CD8-positive, alpha-beta memory T cell (primary cell): ENCODE results near the gene RREB1. TPM values are rescaled to one million over a fixed set of nuclear protein-coding genes. Genes with fewer than 3 reads are reported as not detected.
"Not testable (repeated sequence)": the region's sequence is repeated elsewhere in the genome, so short reads cannot be mapped to it uniquely, and the experiment has no call there.

Experiments
- CTCF ChIA-PET: fragments of 350-600 bp; sonication (Branson Sonifier 250); formaldehyde crosslinking; loops from one replicate; lab custom pipeline; 2021; ENCODE audit warnings: antibody characterized with exemption; lab: Charles Lee
- POLR2A ChIA-PET: fragments of 350-600 bp; sonication (Branson Sonifier 250); formaldehyde crosslinking; loops from one replicate; lab custom pipeline; 2021; ENCODE audit warnings: antibody characterized with exemption; lab: Charles Lee
- DNase-seq, 5 donors: peaks; one replicate each; pipeline versions ENCODE4 v3.0.0 to v3.0.0-alpha.2; 2020 to 2022; ENCODE audit warnings: mixed read lengths in 1 of 5
- H3K27ac ChIP-seq: one replicate; pipeline ENCODE4 v1.7.0; 2013; ENCODE audit warnings: low read depth, mild to moderate bottlenecking, low read length, moderate library complexity
- H3K27me3 ChIP-seq: 2 replicates; pipeline ENCODE4 v1.7.0; 2013; ENCODE audit warnings: low read length, mild to moderate bottlenecking; ENCODE audit not compliant: insufficient read depth, poor library complexity, severe bottlenecking
- H3K36me3 ChIP-seq: 2 replicates; pipeline ENCODE4 v1.7.0; 2013; ENCODE audit warnings: mild to moderate bottlenecking, low read length, moderate library complexity; ENCODE audit not compliant: insufficient read depth
- H3K4me1 ChIP-seq: 2 replicates; pipeline ENCODE4 v1.7.0; 2013; ENCODE audit warnings: mild to moderate bottlenecking, low read length, moderate library complexity; ENCODE audit not compliant: insufficient read depth
- H3K4me3 ChIP-seq: 2 replicates; pipeline ENCODE4 v1.7.0; 2013; ENCODE audit warnings: mild to moderate bottlenecking, low read length
- H3K9me3 ChIP-seq: 2 replicates; pipeline ENCODE4 v1.7.0; 2013; ENCODE audit warnings: mild to moderate bottlenecking, low read length
- H3K27ac Mint-ChIP-seq, 8 donors: one replicate each; pipeline ENCODE4 v1.8.0; 2020 to 2021; ENCODE audit warnings: mixed read lengths in 8 of 8, mild to moderate bottlenecking in 6 of 8, inconsistent platforms in 3 of 8, moderate library complexity in 3 of 8
- H3K27me3 Mint-ChIP-seq, 2 donors: one replicate each; pipeline ENCODE4 v1.8.0; 2020 to 2021; ENCODE audit warnings: mixed read lengths in 2 of 2, mild to moderate bottlenecking in 1 of 2, moderate library complexity in 1 of 2
- H3K36me3 Mint-ChIP-seq, 3 donors: one replicate each; pipeline ENCODE4 v1.8.0; 2020 to 2021; ENCODE audit warnings: mixed read lengths in 3 of 3, inconsistent platforms in 1 of 3, mild to moderate bottlenecking in 1 of 3
- H3K4me1 Mint-ChIP-seq, 3 donors: one replicate each; pipeline ENCODE4 v1.8.0; 2020 to 2021; ENCODE audit warnings: mixed read lengths in 3 of 3, inconsistent platforms in 1 of 3, mild to moderate bottlenecking in 1 of 3
- H3K4me3 Mint-ChIP-seq, 7 donors: one replicate each; pipeline ENCODE4 v1.8.0; 2020 to 2021; ENCODE audit warnings: mixed read lengths in 7 of 7, mild to moderate bottlenecking in 6 of 7, moderate library complexity in 4 of 7, inconsistent platforms in 2 of 7
- H3K9me3 Mint-ChIP-seq, 5 donors: one replicate each; pipeline ENCODE4 v1.8.0; 2020 to 2022; ENCODE audit warnings: mixed read lengths in 5 of 5, mild to moderate bottlenecking in 3 of 5, moderate library complexity in 2 of 5, inconsistent platforms in 1 of 5
- polyA plus RNA-seq: library from polyadenylated mRNA; unstranded; fragments of 300-500 nt; fragmentation: Illumina TruSeq; gene quantifications from one replicate; pipeline ENCODE4 v1.2.3, GENCODE V29; 2021
- total RNA-seq, 2 experiments: library from RNA; stranded (reverse); gene quantifications; one replicate each; pipeline ENCODE4 v1.2.3, GENCODE V29; 2021

RREB1 gene
- total and polyA plus RNA-seq, 3 experiments from 2014 or later: 8.5 to 18.7 (median 17.7) TPM

GRCh38 chr6:7263519-7263805 lies 155.7 kb downstream of the RREB1 start:
- H3K4me3 Mint-ChIP-seq, H3K4me1 ChIP-seq, H3K9me3 Mint-ChIP-seq, POLR2A ChIA-PET, DNase-seq, H3K27ac ChIP-seq, H3K4me3 ChIP-seq, H3K27ac Mint-ChIP-seq, H3K27me3 ChIP-seq, H3K9me3 ChIP-seq, H3K36me3 ChIP-seq: not testable (repeated sequence)
- peaks cover 0 to 16% (median 2%) of the 10 kb centered on the region in 3 donors for H3K36me3 Mint-ChIP-seq
- CTCF ChIA-PET: interaction anchor here (2.1 kb wide), 1 partner anchor 12 kb away, joined by 7 read pairs; no protein-coding TSS in a partner anchor
- H3K4me1 Mint-ChIP-seq: peaks cover 10 to 26% (median 26%) of the 10 kb centered on the region in 3 donors
- H3K27me3 Mint-ChIP-seq: peaks cover 17 to 48% of the 10 kb centered on the region in 2 donors

- peaks cover 17 to 42% of the 10 kb centered on the region in 2 donors for H3K27me3 Mint-ChIP-seq
- peaks cover 4% of the 10 kb centered on the region for H3K27me3 ChIP-seq
- ChIA-PET POLR2A (no interaction called here), CTCF (no interaction called here)
- H3K4me3 ChIP-seq: no peak overlapping the region
- no peaks in the 10 kb centered on the region for H3K36me3 ChIP-seq
- peaks cover 0 to 3% (median 2%) of the 10 kb centered on the region in 5 donors for H3K9me3 Mint-ChIP-seq
- peaks cover 10 to 26% (median 26%) of the 10 kb centered on the region in 3 donors for H3K4me1 Mint-ChIP-seq
- no peaks in the 10 kb centered on the region for H3K9me3 ChIP-seq
- DNase-seq: no peak
- H3K4me3 Mint-ChIP-seq: no peak overlapping the region
- H3K36me3 Mint-ChIP-seq: peaks cover 0 to 16% (median 2%) of the 10 kb centered on the region in 3 donors
- H3K4me1 ChIP-seq: peaks cover 7% of the 10 kb centered on the region
- H3K27ac ChIP-seq: no peak overlapping the region
- no peak overlapping the region for H3K27ac Mint-ChIP-seq
Observed at GRCh38 chr6:7264041-7264440, 156.3 kb downstream of the RREB1 start.

- ChIA-PET CTCF (interaction anchor here (1.0 kb wide), 1 partner anchor 10 kb away, joined by 6 read pairs; no protein-coding TSS in a partner anchor), POLR2A (no interaction called here)
- H3K4me3 ChIP-seq: no peak overlapping the region
- DNase-seq: no peak
- Mint-ChIP-seq H3K36me3 (peaks cover 0 to 16% (median 2%) of the 10 kb centered on the region in 3 donors), H3K4me1 (peaks cover 10 to 23% (median 20%) of the 10 kb centered on the region in 3 donors), H3K27me3 (peaks cover 16 to 34% of the 10 kb centered on the region in 2 donors), H3K4me3 (no peak overlapping the region), H3K9me3 (peaks cover 0 to 3% (median 2%) of the 10 kb centered on the region in 5 donors), H3K27ac (peak overlapping the region in 1 of 8 donors; percentile 33)
- H3K4me1 ChIP-seq: peaks cover 7% of the 10 kb centered on the region
- no peaks in the 10 kb centered on the region for H3K9me3 ChIP-seq
- H3K27ac ChIP-seq: no peak overlapping the region
- H3K27me3 ChIP-seq: peaks cover 4% of the 10 kb centered on the region
- H3K36me3 ChIP-seq: no peaks in the 10 kb centered on the region
Observed at GRCh38 chr6:7264686-7265384, 157.1 kb downstream of the RREB1 start.

- POLR2A ChIA-PET: not testable (repeated sequence)
Observed at GRCh38 chr6:7265385-7265726, 157.6 kb downstream of the RREB1 start.

GRCh38 chr6:7267071-7267465 lies 159.3 kb downstream of the RREB1 start:
- Mint-ChIP-seq H3K4me3 (no peak overlapping the region), H3K27me3 (peaks cover 10 to 16% of the 10 kb centered on the region in 2 donors), H3K4me1 (peaks cover 0 to 4% (median 4%) of the 10 kb centered on the region in 3 donors), H3K9me3 (peaks cover 0 to 3% (median 2%) of the 10 kb centered on the region in 5 donors), H3K27ac (no peak overlapping the region), H3K36me3 (peaks cover 0 to 16% (median 2%) of the 10 kb centered on the region in 3 donors)
- no peaks in the 10 kb centered on the region for H3K9me3 ChIP-seq
- no peaks in the 10 kb centered on the region for H3K4me1 ChIP-seq
- POLR2A ChIA-PET: no interaction called here
- DNase-seq: no peak
- no peak overlapping the region for H3K4me3 ChIP-seq
- H3K36me3 ChIP-seq: no peaks in the 10 kb centered on the region
- no peak overlapping the region for H3K27ac ChIP-seq
- CTCF ChIA-PET: interaction anchor here (2.3 kb wide), 1 partner anchor 8 kb away, joined by 8 read pairs; no protein-coding TSS in a partner anchor
- H3K27me3 ChIP-seq: no peaks in the 10 kb centered on the region

More at GRCh38 chr6:7265385-7265726, 157.6 kb downstream of the RREB1 start:
- H3K27me3 Mint-ChIP-seq: peaks cover 17 to 29% of the 10 kb centered on the region in 2 donors
- H3K36me3 ChIP-seq, H3K9me3 Mint-ChIP-seq, H3K4me1 ChIP-seq, H3K4me3 Mint-ChIP-seq, DNase-seq, H3K9me3 ChIP-seq, H3K4me3 ChIP-seq, H3K27ac ChIP-seq, H3K27me3 ChIP-seq: not testable (repeated sequence)
- peaks cover 0 to 16% (median 2%) of the 10 kb centered on the region in 3 donors for H3K36me3 Mint-ChIP-seq
- H3K4me1 Mint-ChIP-seq: peaks cover 10 to 21% (median 18%) of the 10 kb centered on the region in 3 donors
- CTCF ChIA-PET: interaction anchor here (1.0 to 2.3 kb wide), 2 partner anchors 10 kb away, joined by 6 to 8 read pairs; no protein-coding TSS in a partner anchor
- H3K27ac Mint-ChIP-seq: peak overlapping the region in 1 of 8 donors; percentile 33

- Histone ChIP-seq H3K9me3 (no peaks in the 10 kb centered on the region), H3K27ac (no peak overlapping the region), H3K36me3 (no peaks in the 10 kb centered on the region), H3K27me3 (no peaks in the 10 kb centered on the region), H3K4me3 (no peak overlapping the region), H3K4me1 (no peaks in the 10 kb centered on the region)
- no peak overlapping the region for H3K4me3 Mint-ChIP-seq
- H3K9me3 Mint-ChIP-seq: peaks cover 0 to 3% (median 2%) of the 10 kb centered on the region in 5 donors
- H3K36me3 Mint-ChIP-seq: peaks cover 0 to 16% (median 2%) of the 10 kb centered on the region in 3 donors
- CTCF ChIA-PET: interaction anchor here (1.2 to 2.3 kb wide), 2 partner anchors 8 to 24 kb away, joined by 3 to 8 read pairs; no protein-coding TSS in a partner anchor
- DNase-seq: no peak
- peaks cover 9 to 12% of the 10 kb centered on the region in 2 donors for H3K27me3 Mint-ChIP-seq
- POLR2A ChIA-PET: no interaction called here
- peak overlapping the region in 1 of 8 donors; percentile 18 for H3K27ac Mint-ChIP-seq
- no peaks in the 10 kb centered on the region for H3K4me1 Mint-ChIP-seq
Observed at GRCh38 chr6:7267466-7268091, 159.8 kb downstream of the RREB1 start.

- ChIA-PET CTCF (interaction anchor here (1.2 kb wide), 1 partner anchor 25 kb away, joined by 3 read pairs; no protein-coding TSS in a partner anchor), POLR2A (no interaction called here)
- no peak overlapping the region for H3K4me3 Mint-ChIP-seq
- no peaks in the 10 kb centered on the region for H3K4me1 ChIP-seq
- H3K27me3 Mint-ChIP-seq: peaks cover 9 to 12% of the 10 kb centered on the region in 2 donors
- H3K27ac ChIP-seq: no peak overlapping the region
- no peak for DNase-seq
- H3K27ac Mint-ChIP-seq: peak overlapping the region in 1 of 8 donors; percentile 18
- peaks cover 0 to 16% (median 2%) of the 10 kb centered on the region in 3 donors for H3K36me3 Mint-ChIP-seq
- H3K9me3 Mint-ChIP-seq: peaks cover 0 to 3% (median 2%) of the 10 kb centered on the region in 5 donors
- H3K4me3 ChIP-seq: no peak overlapping the region
- H3K4me1 Mint-ChIP-seq: no peaks in the 10 kb centered on the region
- H3K36me3 ChIP-seq: no peaks in the 10 kb centered on the region
- H3K9me3 ChIP-seq: no peaks in the 10 kb centered on the region
- no peaks in the 10 kb centered on the region for H3K27me3 ChIP-seq
Observed at GRCh38 chr6:7268362-7268761, 160.6 kb downstream of the RREB1 start.
